ENCODE measurements around the gene RNF7. TPM values are rescaled to one million over a fixed set of nuclear protein-coding genes. Genes with fewer than 3 reads are reported as not detected.

The RNF7 gene
- total and polyA plus RNA-seq, 9 of the 15 experiments (the other 6 are each of a cell fraction or from before 2014, with no cell fraction given): 38.8 to 133 (median 80.5) TPM

DNA sequence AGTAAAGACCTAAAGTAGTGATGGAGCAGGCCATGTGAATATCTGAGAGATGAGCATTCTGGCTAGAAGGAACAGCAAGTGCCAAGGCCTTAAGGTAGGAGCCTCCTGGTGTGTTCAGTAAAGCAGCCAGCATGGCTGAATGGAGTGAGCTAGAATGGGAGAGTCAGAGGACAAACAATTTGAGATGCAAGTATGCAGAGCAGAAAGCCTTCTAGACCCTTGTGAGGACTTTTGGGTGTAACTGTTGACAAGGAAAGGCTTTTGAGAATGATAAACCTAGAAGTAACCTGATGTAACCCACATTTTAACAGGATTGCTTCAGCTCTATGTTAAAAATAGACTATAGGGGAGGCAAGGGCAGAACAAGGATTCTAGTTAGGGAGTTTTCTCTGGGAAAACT, 14.8 kb upstream of the RNF7 start:
- H2AFZ ChIP-seq (ENCODE audit: low read depth, low read length): no peak overlapping the region
- H3K27me3 ChIP-seq (ENCODE audit: control insufficient read depth in 2 of 2, insufficient read depth in 2 of 2, low read length in 2 of 2): no peaks in the 10 kb centered on the region
- H3K9me3 ChIP-seq (replicated peaks; ENCODE audit: control insufficient read depth, insufficient read depth, low read depth, low read length): no peaks in the 10 kb centered on the region
- ATAC-seq (no peak), DNase-seq (ENCODE audit: extremely low read depth in 1 of 4, low spot score in 3 of 4) (no peak), FAIRE-seq (no peak)
- no peak overlapping the region for H3K27ac ChIP-seq (ENCODE audit: extremely low read depth, low read depth, low read length)
- no peaks in the 10 kb centered on the region for H4K20me1 ChIP-seq (replicated peaks; ENCODE audit: control insufficient read depth, insufficient read depth, low read length)
- no peaks in the 10 kb centered on the region for H3K36me3 ChIP-seq (ENCODE audit: control insufficient read depth, insufficient read depth, low read length)
- BruUV-seq (replicated peaks): no TSS peak
- ChIA-PET CTCF (ENCODE audit: low intra/inter-chr PET ratio) (no interaction called here), POLR2A (interaction anchor here (1.2 kb wide), 1 partner anchor 11 kb away, joined by 5 read pairs; no protein-coding TSS in a partner anchor)
- H3K9ac ChIP-seq (ENCODE audit: insufficient read depth in 1 of 2, low read depth in 2 of 2, low read length in 2 of 2): no peak overlapping the region
- no peaks in the 10 kb centered on the region for H3K79me2 ChIP-seq (ENCODE audit: control insufficient read depth, insufficient read depth, low read length)
- no peak overlapping the region for H3K4me3 ChIP-seq
- no peaks in the 10 kb centered on the region for H3K9me1 ChIP-seq (ENCODE audit: control insufficient read depth, insufficient read depth, low read length)
- H3K4me2 ChIP-seq (ENCODE audit: insufficient read depth, low read length): no peak overlapping the region
- in situ Hi-C loops (cut with MboI) (no loop called here), intact Hi-C loops (cut with micrococcal nuclease) (no loop called here)
- H3K4me1 ChIP-seq (replicated peaks in 1 of 2; ENCODE audit: control insufficient read depth in 2 of 2, insufficient read depth in 2 of 2, low read length in 2 of 2): no peaks in the 10 kb centered on the region; a peak in 1 of 5 replicates
- no peak for TF ChIP-seq ZNF57 (CRISPR knock-in tag; IDR thresholded peaks at IDR 0.05)
- TF ChIP-seq, protein P1, sequence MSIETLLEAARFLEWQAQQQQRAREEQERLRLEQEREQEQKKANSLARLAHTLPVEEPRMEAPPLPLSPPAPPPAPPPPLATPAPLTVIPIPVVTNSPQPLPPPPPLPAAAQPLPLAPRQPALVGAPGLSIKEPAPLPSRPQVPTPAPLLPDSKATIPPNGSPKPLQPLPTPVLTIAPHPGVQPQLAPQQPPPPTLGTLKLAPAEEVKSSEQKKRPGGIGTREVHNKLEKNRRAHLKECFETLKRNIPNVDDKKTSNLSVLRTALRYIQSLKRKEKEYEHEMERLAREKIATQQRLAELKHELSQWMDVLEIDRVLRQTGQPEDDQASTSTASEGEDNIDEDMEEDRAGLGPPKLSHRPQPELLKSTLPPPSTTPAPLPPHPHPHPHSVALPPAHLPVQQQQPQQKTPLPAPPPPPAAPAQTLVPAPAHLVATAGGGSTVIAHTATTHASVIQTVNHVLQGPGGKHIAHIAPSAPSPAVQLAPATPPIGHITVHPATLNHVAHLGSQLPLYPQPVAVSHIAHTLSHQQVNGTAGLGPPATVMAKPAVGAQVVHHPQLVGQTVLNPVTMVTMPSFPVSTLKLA (conservative IDR thresholded peaks at IDR 0.05): no peak
- no peak for TF ChIP-seq ZNF282 (CRISPR knock-in tag; IDR thresholded peaks at IDR 0.05)
- TF ChIP-seq STAG1 (CRISPR knock-in tag; IDR thresholded peaks at IDR 0.05; ENCODE audit: borderline replicate concordance): no peak
- no peak for TF ChIP-seq MAFK (IDR thresholded peaks at IDR 0.05; ENCODE audit: low read length)
- no peak for TF ChIP-seq PRMT5 (CRISPR knock-in tag; IDR thresholded peaks at IDR 0.05)
- TF ChIP-seq, protein P2, sequence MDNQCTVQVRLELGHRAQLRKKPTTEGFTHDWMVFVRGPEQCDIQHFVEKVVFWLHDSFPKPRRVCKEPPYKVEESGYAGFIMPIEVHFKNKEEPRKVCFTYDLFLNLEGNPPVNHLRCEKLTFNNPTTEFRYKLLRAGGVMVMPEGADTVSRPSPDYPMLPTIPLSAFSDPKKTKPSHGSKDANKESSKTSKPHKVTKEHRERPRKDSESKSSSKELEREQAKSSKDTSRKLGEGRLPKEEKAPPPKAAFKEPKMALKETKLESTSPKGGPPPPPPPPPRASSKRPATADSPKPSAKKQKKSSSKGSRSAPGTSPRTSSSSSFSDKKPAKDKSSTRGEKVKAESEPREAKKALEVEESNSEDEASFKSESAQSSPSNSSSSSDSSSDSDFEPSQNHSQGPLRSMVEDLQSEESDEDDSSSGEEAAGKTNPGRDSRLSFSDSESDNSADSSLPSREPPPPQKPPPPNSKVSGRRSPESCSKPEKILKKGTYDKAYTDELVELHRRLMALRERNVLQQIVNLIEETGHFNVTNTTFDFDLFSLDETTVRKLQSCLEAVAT (IDR thresholded peaks at IDR 0.05): no peak
- no peak for TF ChIP-seq HMGXB4 (CRISPR knock-in tag; IDR thresholded peaks at IDR 0.05)
- TF ChIP-seq, protein P3, sequence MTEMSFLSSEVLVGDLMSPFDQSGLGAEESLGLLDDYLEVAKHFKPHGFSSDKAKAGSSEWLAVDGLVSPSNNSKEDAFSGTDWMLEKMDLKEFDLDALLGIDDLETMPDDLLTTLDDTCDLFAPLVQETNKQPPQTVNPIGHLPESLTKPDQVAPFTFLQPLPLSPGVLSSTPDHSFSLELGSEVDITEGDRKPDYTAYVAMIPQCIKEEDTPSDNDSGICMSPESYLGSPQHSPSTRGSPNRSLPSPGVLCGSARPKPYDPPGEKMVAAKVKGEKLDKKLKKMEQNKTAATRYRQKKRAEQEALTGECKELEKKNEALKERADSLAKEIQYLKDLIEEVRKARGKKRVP (CRISPR knock-in tag; IDR thresholded peaks at IDR 0.05): no peak
- no peak for TF ChIP-seq ZNF77 (CRISPR knock-in tag; IDR thresholded peaks at IDR 0.05)
- TF ChIP-seq ZNF778 (CRISPR knock-in tag; IDR thresholded peaks at IDR 0.05): no peak
- no peak for TF ChIP-seq ZNF695 (CRISPR knock-in tag; IDR thresholded peaks at IDR 0.05)
- TF ChIP-seq, protein P4, sequence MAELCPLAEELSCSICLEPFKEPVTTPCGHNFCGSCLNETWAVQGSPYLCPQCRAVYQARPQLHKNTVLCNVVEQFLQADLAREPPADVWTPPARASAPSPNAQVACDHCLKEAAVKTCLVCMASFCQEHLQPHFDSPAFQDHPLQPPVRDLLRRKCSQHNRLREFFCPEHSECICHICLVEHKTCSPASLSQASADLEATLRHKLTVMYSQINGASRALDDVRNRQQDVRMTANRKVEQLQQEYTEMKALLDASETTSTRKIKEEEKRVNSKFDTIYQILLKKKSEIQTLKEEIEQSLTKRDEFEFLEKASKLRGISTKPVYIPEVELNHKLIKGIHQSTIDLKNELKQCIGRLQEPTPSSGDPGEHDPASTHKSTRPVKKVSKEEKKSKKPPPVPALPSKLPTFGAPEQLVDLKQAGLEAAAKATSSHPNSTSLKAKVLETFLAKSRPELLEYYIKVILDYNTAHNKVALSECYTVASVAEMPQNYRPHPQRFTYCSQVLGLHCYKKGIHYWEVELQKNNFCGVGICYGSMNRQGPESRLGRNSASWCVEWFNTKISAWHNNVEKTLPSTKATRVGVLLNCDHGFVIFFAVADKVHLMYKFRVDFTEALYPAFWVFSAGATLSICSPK (IDR thresholded peaks at IDR 0.05; ENCODE audit: borderline replicate concordance): no peak
- TF ChIP-seq POLR2AphosphoS5 (IDR thresholded peaks at IDR 0.05; ENCODE audit: control insufficient read depth, insufficient read depth, low read depth, low read length): no peak
- no peak for TF ChIP-seq MAFG (tag; conservative IDR thresholded peaks at IDR 0.05)

All from K562 (cell line).